GM15510 (cell line): ENCODE results near the gene OR10J4.

ENCODE experiments used
- POLR2A ChIP-seq: IDR thresholded peaks from 3 replicates; pipeline ENCODE4 v1.6.1; 2011; ENCODE audit warnings: borderline replicate concordance; ENCODE audit not compliant: insufficient read length; ENCODE audit errors: extremely low read depth

Gene OR10J4

GRCh38 chr1:159431904-159432303, at the start of gene OR10J4:
Gene OR10J4, plus strand, starts transcription at chr1:159432204.
- no peak for TF ChIP-seq POLR2A

DNA sequence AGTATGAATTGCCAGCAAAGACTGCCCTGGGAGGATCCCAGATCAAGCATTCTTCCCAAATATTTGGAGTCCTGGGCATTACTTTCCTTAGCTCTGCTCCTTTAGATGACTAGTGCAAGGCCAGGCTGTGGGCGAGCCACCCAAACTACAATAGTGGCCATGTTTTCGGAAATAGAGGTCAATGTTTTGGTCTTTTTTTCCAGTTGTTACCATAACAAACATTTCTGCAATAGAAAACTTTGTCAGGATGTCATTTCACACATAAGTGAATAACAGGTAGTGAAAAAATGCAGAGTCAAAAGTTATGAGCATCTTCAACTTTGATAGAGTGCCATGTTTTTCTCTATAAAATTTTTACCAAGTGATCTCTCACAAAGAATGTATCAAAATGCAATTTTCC, 25.2 kb upstream of the OR10J4 start:
- no peak for TF ChIP-seq POLR2A

GRCh38 chr1:159408862-159409400, 23.1 kb upstream of the OR10J4 start:
- no peak for TF ChIP-seq POLR2A

DNA sequence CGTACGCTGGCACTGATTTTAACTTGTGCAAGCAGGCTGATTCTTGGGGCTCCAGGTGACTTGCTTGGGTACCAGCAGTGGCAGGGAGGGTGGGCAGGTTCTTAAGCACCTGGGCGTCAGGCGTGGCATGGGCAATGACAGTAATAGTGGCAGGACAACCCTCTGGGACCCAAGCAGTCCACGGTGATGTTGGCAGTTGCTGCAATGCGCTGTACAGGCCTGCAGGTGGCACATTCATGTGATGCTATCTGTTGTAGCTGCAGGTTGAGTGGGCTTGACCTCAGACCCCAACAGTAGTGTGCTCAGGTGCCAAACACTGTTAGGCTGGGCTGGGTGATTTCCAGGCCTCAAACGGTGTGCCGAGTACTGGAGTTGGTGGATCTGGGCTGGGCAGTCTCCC, 10.2 kb upstream of the OR10J4 start:
- TF ChIP-seq POLR2A, result no peak

DNA sequence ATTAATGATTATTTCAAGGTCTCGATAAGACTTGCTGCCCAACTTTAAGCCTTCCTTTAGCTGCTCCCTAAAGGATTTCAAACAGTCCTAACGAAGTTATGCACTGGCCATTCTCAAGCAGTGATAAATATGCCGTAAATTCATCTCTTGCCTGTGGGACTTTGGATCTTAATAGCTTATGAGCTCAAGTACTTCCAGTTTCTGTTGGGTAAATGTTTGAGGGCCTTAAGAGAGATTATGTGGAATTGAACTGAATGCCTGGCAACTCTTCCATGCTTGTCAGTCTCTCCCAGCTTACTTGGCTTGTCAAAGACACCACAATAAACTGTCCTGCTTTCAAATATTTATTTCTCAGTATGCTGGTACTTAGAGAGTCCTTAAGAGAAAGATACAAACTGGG, 3.5 kb upstream of the OR10J4 start:
- no peak for TF ChIP-seq POLR2A

- no peak for TF ChIP-seq POLR2A
These were observed 2.7 kb upstream of the OR10J4 start for GRCh38 chr1:159429074-159429861.

- TF ChIP-seq POLR2A, result no peak
These were observed 1.0 kb upstream of the OR10J4 start for GRCh38 chr1:159430985-159431384.

DNA sequence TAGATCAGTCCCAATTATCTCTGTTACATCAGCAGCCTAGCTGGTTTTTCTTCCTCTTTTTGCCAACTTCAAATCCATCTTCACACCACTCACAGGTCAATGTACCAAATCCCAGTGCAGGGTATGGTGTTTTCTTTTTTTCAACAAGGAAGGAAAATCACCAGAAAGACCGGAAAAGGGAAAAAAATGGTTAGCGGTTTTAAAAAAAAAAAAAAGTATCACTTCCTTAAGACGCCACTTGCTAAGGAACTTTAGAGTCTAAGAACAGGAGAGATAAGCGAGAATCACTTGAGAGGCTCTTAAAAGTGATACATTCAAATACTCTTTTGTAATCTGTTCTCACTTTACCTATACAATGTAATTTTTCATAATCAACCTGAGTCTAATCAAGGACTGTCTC, 4.5 kb downstream of the OR10J4 start:
- no peak for TF ChIP-seq POLR2A

DNA sequence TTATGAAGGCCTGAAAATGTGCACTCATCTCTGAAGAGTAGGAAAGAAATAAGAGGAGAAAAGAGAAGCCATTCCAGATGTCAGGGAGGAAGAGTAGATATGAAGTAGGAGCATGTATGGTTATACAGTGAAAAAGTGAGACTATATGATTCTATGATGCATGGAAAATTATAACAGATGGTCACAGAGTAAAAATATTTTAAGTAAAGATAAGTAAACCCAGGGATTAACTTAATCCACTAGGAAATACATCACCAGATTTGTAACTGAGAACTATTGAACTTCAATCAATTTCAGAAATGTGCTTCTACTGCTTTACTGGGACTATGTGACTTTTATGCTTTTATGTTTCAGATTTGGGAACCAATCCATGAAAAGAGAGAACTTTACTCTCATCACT, 7.4 kb downstream of the OR10J4 start, which contains the start of gene OR10J1:
Gene OR10J1 (plus strand): TSS at position 301 of the 400 bp plus-strand sequence. CDS start 70 bp downstream, at position 371.
- no peak for TF ChIP-seq POLR2A

DNA sequence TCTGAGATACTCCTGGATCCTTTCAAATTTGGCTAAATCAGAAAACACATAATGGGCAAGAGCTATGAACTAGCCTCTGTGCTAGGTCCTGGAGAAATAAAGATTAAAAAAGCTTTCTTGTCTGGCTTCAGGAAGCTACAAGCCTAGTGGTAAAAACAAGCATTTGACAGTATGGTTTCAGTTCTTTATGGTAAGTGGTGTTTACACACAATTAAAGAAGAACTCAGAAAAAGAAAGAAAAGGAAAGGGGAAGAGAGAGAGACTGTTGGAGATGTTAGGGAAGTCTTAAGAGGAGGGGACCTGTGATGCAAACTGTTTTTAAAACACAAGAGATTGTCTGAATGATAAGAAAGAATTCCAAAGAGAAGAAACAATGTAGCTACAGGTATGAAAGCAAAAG, 9.4 kb downstream of the OR10J4 start:
- TF ChIP-seq POLR2A, result no peak

DNA sequence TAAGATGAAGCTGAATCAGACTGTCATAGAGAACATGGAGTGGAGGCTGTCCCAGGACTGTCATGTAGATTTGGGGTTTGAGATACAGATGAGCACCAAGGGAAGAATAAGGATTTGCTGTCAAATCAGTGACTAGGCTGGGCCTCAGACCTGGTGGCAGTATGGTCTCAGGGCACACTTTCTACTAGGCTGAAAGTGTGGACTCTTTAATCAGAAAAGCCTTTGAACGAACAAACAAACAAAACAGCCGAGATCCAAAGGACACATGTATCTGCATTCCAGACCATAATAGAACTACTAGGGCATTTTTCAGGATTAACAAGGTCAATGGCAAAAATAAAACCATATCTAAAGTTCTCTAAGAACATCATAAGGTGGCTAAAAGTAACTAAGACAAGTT, 10.4 kb downstream of the OR10J4 start:
- TF ChIP-seq POLR2A, result no peak

GRCh38 chr1:159443066-159443750, 11.2 kb downstream of the OR10J4 start:
- TF ChIP-seq POLR2A, result no peak

GRCh38 chr1:159444511-159444910, 12.5 kb downstream of the OR10J4 start:
- TF ChIP-seq POLR2A, result no peak

DNA sequence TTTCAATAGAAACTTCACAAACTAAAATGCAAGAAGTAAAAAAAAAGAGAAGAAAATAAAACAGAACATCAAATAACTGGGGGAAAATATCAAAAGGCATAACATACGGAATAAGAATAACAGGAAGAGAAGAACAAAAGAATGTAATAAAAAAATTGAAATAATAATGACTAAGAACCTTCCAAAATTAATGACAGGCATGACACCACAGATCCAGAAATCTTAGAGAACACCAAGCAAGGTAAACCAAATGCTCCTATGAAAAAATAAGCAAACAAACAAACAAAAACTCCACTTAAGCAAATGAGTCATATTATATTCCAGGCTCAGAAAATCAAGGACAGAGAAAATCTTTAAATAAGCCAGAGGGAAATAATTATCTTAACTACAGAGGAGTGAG, 16.2 kb downstream of the OR10J4 start:
- no peak for TF ChIP-seq POLR2A

GRCh38 chr1:159459551-159459950, 27.5 kb downstream of the OR10J4 start:
- TF ChIP-seq POLR2A, result no peak

DNA sequence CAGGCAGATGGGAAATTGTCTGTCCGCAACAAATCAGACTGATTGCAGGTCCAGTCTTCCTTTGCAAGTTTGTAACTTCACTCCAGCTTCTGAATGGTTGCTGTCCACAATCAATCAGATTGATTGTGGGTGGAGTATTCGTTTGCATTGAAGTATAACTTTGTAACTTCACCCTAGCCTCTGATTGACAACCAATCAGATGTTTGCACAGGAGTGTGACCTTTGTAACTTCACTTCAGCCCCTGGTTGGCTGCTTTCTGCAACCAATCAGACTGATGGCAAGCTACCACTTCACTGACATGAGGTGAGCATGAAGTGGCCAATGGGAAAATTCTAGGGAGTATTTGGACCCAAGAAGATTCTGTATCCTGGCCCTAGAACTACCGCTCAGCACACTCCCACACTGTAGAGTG, 33.2 kb downstream of the OR10J4 start:
- TF ChIP-seq POLR2A, result no peak
